ENCODE data around the gene EPS8L1.

The EPS8L1 gene

GRCh38 chr19:55079400-55080038 lies 3.9 kb downstream of the EPS8L1 start:
- Histone ChIP-seq H3K27me3 (peaks cover 19% of the 10 kb centered on the region), H3K4me3 (peak overlapping the region; percentile 78)

GRCh38 chr19:55080121-55080967 lies 4.7 kb downstream of the EPS8L1 start:
- peaks cover 26% of the 10 kb centered on the region for H3K4me1 ChIP-seq
- H4K20me1 ChIP-seq: peaks cover 13% of the 10 kb centered on the region
- H3K27ac ChIP-seq: peak overlapping the region; percentile 80
- peak overlapping the region; percentile 73 for H3K9ac ChIP-seq
- no peak for TF ChIP-seq Cebpa-rat (IDR thresholded peaks at IDR 0.05)
- H3K4me3 ChIP-seq: peak overlapping the region; percentile 78
- H3K9me3 ChIP-seq: peaks cover 4% of the 10 kb centered on the region; the same call in 1 of the 2 replicates
- peaks cover 27% of the 10 kb centered on the region for H3K27me3 ChIP-seq
- peak overlapping the region; percentile 86 for H3K4me2 ChIP-seq
- H3K36me3 ChIP-seq: no peaks in the 10 kb centered on the region

More at GRCh38 chr19:55079400-55080038, 3.9 kb downstream of the EPS8L1 start:
- peak overlapping the region; percentile 86 for H3K4me2 ChIP-seq
- H3K27ac ChIP-seq: peak overlapping the region; percentile 41; the same call in 1 of the 2 replicates
- H3K4me1 ChIP-seq: peaks cover 26% of the 10 kb centered on the region
- no peak for TF ChIP-seq Cebpa-rat (IDR thresholded peaks at IDR 0.05)
- no peaks in the 10 kb centered on the region for H3K36me3 ChIP-seq
- H3K9me3 ChIP-seq: peaks cover 4% of the 10 kb centered on the region; the same call in 1 of the 2 replicates
- 0 out of 2 replicates have a peak overlapping the region, but pooled peaks have one; percentile 27 for H3K9ac ChIP-seq
- H4K20me1 ChIP-seq: peaks cover 5% of the 10 kb centered on the region; the same call in 1 of the 2 replicates

GRCh38 chr19:55080968-55081769 lies 5.5 kb downstream of the EPS8L1 start:
- Histone ChIP-seq H4K20me1 (peaks cover 21% of the 10 kb centered on the region), H3K27me3 (peaks cover 36% of the 10 kb centered on the region), H3K9ac (peak overlapping the region; percentile 73), H3K4me1 (peaks cover 29% of the 10 kb centered on the region), H3K27ac (peak overlapping the region; percentile 80), H3K36me3 (no peaks in the 10 kb centered on the region), H3K4me2 (peak overlapping the region; percentile 86), H3K4me3 (peak overlapping the region; percentile 78), H3K9me3 (peaks cover 4% of the 10 kb centered on the region; the same call in 1 of the 2 replicates)
- TF ChIP-seq Cebpa-rat (IDR thresholded peaks at IDR 0.05): no peak

GRCh38 chr19:55081770-55082019 lies 6.0 kb downstream of the EPS8L1 start:
- H3K4me3 ChIP-seq: peak overlapping the region; percentile 78
- peak overlapping the region; percentile 86 for H3K4me2 ChIP-seq

GRCh38 chr19:55082020-55082851 lies 6.6 kb downstream of the EPS8L1 start:
- Histone ChIP-seq H3K4me3 (peak overlapping the region; percentile 78), H3K27me3 (peaks cover 46% of the 10 kb centered on the region), H3K9me3 (peaks cover 4% of the 10 kb centered on the region; the same call in 1 of the 2 replicates), H4K20me1 (peaks cover 32% of the 10 kb centered on the region), H3K9ac (no peak overlapping the region), H3K4me1 (peaks cover 39% of the 10 kb centered on the region), H3K36me3 (no peaks in the 10 kb centered on the region), H3K4me2 (peak overlapping the region; percentile 86), H3K27ac (no peak overlapping the region)
- TF ChIP-seq Cebpa-rat (IDR thresholded peaks at IDR 0.05): no peak

More at GRCh38 chr19:55081770-55082019, 6.0 kb downstream of the EPS8L1 start:
- peaks cover 4% of the 10 kb centered on the region; the same call in 1 of the 2 replicates for H3K9me3 ChIP-seq
- no peak for TF ChIP-seq Cebpa-rat (IDR thresholded peaks at IDR 0.05)
- H3K27me3 ChIP-seq: peaks cover 41% of the 10 kb centered on the region
- no peak overlapping the region for H3K9ac ChIP-seq
- H3K4me1 ChIP-seq: peaks cover 34% of the 10 kb centered on the region
- H3K36me3 ChIP-seq: no peaks in the 10 kb centered on the region
- H3K27ac ChIP-seq: no peak overlapping the region
- peaks cover 26% of the 10 kb centered on the region for H4K20me1 ChIP-seq

GRCh38 chr19:55083004-55083850 lies 7.6 kb downstream of the EPS8L1 start:
- no peak overlapping the region for H3K9ac ChIP-seq
- no peak overlapping the region for H3K4me2 ChIP-seq
- peaks cover 56% of the 10 kb centered on the region for H3K27me3 ChIP-seq
- H3K27ac ChIP-seq: no peak overlapping the region
- H3K4me1 ChIP-seq: peaks cover 49% of the 10 kb centered on the region
- TF ChIP-seq Cebpa-rat (IDR thresholded peaks at IDR 0.05): no peak
- peaks cover 4% of the 10 kb centered on the region; the same call in 1 of the 2 replicates for H3K9me3 ChIP-seq
- H3K36me3 ChIP-seq: peaks cover 8% of the 10 kb centered on the region
- peaks cover 42% of the 10 kb centered on the region for H4K20me1 ChIP-seq
- no peak overlapping the region for H3K4me3 ChIP-seq

- Histone ChIP-seq H3K9me3 (peaks cover 4% of the 10 kb centered on the region; the same call in 1 of the 2 replicates), H3K4me1 (peaks cover 51% of the 10 kb centered on the region), H3K27ac (no peak overlapping the region), H3K36me3 (peaks cover 10% of the 10 kb centered on the region), H3K9ac (no peak overlapping the region), H3K4me2 (no peak overlapping the region), H3K27me3 (peaks cover 56% of the 10 kb centered on the region), H3K4me3 (no peak overlapping the region), H4K20me1 (peaks cover 52% of the 10 kb centered on the region)
- TF ChIP-seq Cebpa-rat (IDR thresholded peaks at IDR 0.05): no peak
Measured at GRCh38 chr19:55084416-55084815, 8.7 kb downstream of the EPS8L1 start.
